K562 (cell line): ENCODE results near the gene ITSN1. TPM values are rescaled to one million over a fixed set of nuclear protein-coding genes. Genes with fewer than 3 reads are reported as not detected.

Source experiments
- ADNP ChIP-seq: fragments of 200-800 bp; sonication (Bioruptor generic); IDR thresholded peaks from 2 replicates; pipeline ENCODE4 v1.6.1; 2016; ENCODE audit warnings: missing genetic modification characterization, missing compliant biosample characterization
- ARID4B ChIP-seq: sonication (generic); formaldehyde crosslinking; IDR thresholded peaks from 2 replicates; pipeline ENCODE4 v1.8.0; 2022; ENCODE audit warnings: mild to moderate bottlenecking, missing genetic modification reagents
- BDP1 ChIP-seq: IDR thresholded peaks from 3 replicates; pipeline ENCODE4 v1.6.1; 2011; ENCODE audit not compliant: insufficient read length, insufficient read depth
- GATAD2A ChIP-seq: fragments of 450-650 bp; IDR thresholded peaks from 2 replicates; pipeline ENCODE4 v1.6.1; 2017
- MCM7 ChIP-seq, 2 experiments: fragments of 450-650 bp; IDR thresholded peaks; 2 replicates each; pipeline ENCODE4 v1.6.1; 2016 to 2018
- NCOA6 ChIP-seq: fragments of 450-650 bp; IDR thresholded peaks from 2 replicates; pipeline ENCODE4 v1.6.1; 2017; ENCODE audit warnings: mild to moderate bottlenecking
- SMAD2 ChIP-seq: fragments of 150-350 bp; IDR thresholded peaks from 2 replicates; pipeline ENCODE4 v1.6.1; 2014; ENCODE audit warnings: low read depth, mild to moderate bottlenecking, low read length
- STAG1 ChIP-seq: sonication (generic); formaldehyde crosslinking; IDR thresholded peaks from 2 replicates; pipeline ENCODE4 v1.5.0; 2020; ENCODE audit warnings: missing genetic modification reagents, borderline replicate concordance
- ZNF140 ChIP-seq: fragments of 250-450 bp; sonication (Bioruptor Pico); IDR thresholded peaks from 2 replicates; pipeline ENCODE4 v1.8.0; 2021; ENCODE audit warnings: moderate library complexity, mild to moderate bottlenecking, inconsistent platforms
- ZNF780A ChIP-seq: fragments of 250-450 bp; sonication (Bioruptor Pico); IDR thresholded peaks from 2 replicates; pipeline ENCODE4 v1.5.0; 2021; ENCODE audit warnings: mild to moderate bottlenecking
- polyA plus RNA-seq, 8 experiments: library from polyadenylated mRNA; depleted of rRNA in 4 of 8; stranded (reverse) in 5 of 8; unstranded in 3 of 8; fragments of >200 nt; fragmentation: Nextera tagmentation in 2 of 8; fragmentation: Illumina TruSeq in 1 of 8; extraction: Ambion mirVana in 2 of 8; extraction: Trizol in 1 of 8; gene quantifications; 2 replicates each; pipeline versions ENCODE4 v1.2.1 to v1.2.3, GENCODE V29; 2011 to 2014; ENCODE audit warnings: inconsistent platforms in 1 of 8, missing spikeins in 1 of 8
- total RNA-seq, 7 experiments: library from RNA; depleted of rRNA in 6 of 7; stranded (reverse); fragments of >200 nt in 6 of 7; fragmentation: Illumina TruSeq in 2 of 7; extraction: Trizol in 2 of 7; gene quantifications; 2 replicates each; pipeline versions ENCODE4 v1.2.1 to v1.2.3, GENCODE V29; 2011 to 2021; ENCODE audit warnings: low replicate concordance in 1 of 7

Gene ITSN1
- total and polyA plus RNA-seq, 9 of the 15 experiments (the other 6 are each of a cell fraction or from before 2014, with no cell fraction given), result 1.1 to 12.6 (median 4.8) TPM

GRCh38 chr21:33691945-33692603 lies 49.8 kb downstream of the ITSN1 start (continued):
- TF ChIP-seq MCM7 (IDR thresholded peaks at IDR 0.05) (no peak), ZNF780A (no peak), STAG1 (CRISPR knock-in tag) (no peak), BDP1 (no peak), ARID4B (CRISPR knock-in tag) (no peak), ADNP (no peak), GATAD2A (no peak), NCOA6 (no peak), SMAD2 (no peak), ZNF140 (CRISPR knock-in tag) (no peak)
- TF ChIP-seq, all 486 proteins: peak for 0
